ENCODE results near the gene UBE2Z. TPM values are rescaled to one million over a fixed set of nuclear protein-coding genes. Genes with fewer than 3 reads are reported as not detected.
"Not testable (repeated sequence)": the region's sequence is repeated elsewhere in the genome, so short reads cannot be mapped to it uniquely, and the experiment has no call there.

The UBE2Z gene
- total RNA-seq, 3 donors from 2014 or later, result 92.7 to 103 (median 94.3) TPM

GRCh38 chr17:48925251-48925990, 17.2 kb downstream of the UBE2Z start:
- Mint-ChIP-seq H3K4me3 (no peak overlapping the region), H3K36me3 (ENCODE audit: insufficient read depth) (peaks cover 41% of the 10 kb centered on the region), H3K4me1 (ENCODE audit: low read depth) (peaks cover 5% of the 10 kb centered on the region), H3K27me3 (ENCODE audit: low read depth) (no peaks in the 10 kb centered on the region), H3K9me3 (no peaks in the 10 kb centered on the region)
- ATAC-seq (no peak), DNase-seq (no peak)

- Mint-ChIP-seq H3K4me3 (no peak overlapping the region), H3K9me3 (no peaks in the 10 kb centered on the region), H3K27me3 (ENCODE audit: low read depth) (no peaks in the 10 kb centered on the region), H3K36me3 (ENCODE audit: insufficient read depth) (peaks cover 39% of the 10 kb centered on the region), H3K4me1 (ENCODE audit: low read depth) (peaks cover 5% of the 10 kb centered on the region)
- DNase-seq (no peak), ATAC-seq (no peak)
Observed at GRCh38 chr17:48925991-48926342, 17.8 kb downstream of the UBE2Z start.

- no peaks in the 10 kb centered on the region for H3K27me3 Mint-ChIP-seq (ENCODE audit: low read depth)
- ATAC-seq (no peak), DNase-seq (no peak)
- H3K9me3 Mint-ChIP-seq, result no peaks in the 10 kb centered on the region
- H3K4me3 Mint-ChIP-seq, result no peak overlapping the region
- H3K4me1 Mint-ChIP-seq (ENCODE audit: low read depth), result peaks cover 5% of the 10 kb centered on the region
- H3K36me3 Mint-ChIP-seq (ENCODE audit: insufficient read depth), result peaks cover 44% of the 10 kb centered on the region
Observed at GRCh38 chr17:48927978-48928745, 20.0 kb downstream of the UBE2Z start.

- H3K4me1 Mint-ChIP-seq (ENCODE audit: low read depth), result peaks cover 5% of the 10 kb centered on the region
- DNase-seq, result no peak
- ATAC-seq, result no peak
- peaks cover 51% of the 10 kb centered on the region for H3K36me3 Mint-ChIP-seq (ENCODE audit: insufficient read depth)
- H3K9me3 Mint-ChIP-seq, result no peaks in the 10 kb centered on the region
- H3K27me3 Mint-ChIP-seq (ENCODE audit: low read depth), result no peaks in the 10 kb centered on the region
- no peak overlapping the region for H3K4me3 Mint-ChIP-seq
Observed at GRCh38 chr17:48928876-48929811, 20.9 kb downstream of the UBE2Z start.

GRCh38 chr17:48929812-48930165, 21.6 kb downstream of the UBE2Z start:
- no peak for DNase-seq
- no peak for ATAC-seq
- Mint-ChIP-seq H3K4me3 (no peak overlapping the region), H3K36me3 (ENCODE audit: insufficient read depth) (peaks cover 52% of the 10 kb centered on the region), H3K4me1 (ENCODE audit: low read depth) (peaks cover 5% of the 10 kb centered on the region), H3K9me3 (no peaks in the 10 kb centered on the region), H3K27me3 (ENCODE audit: low read depth) (no peaks in the 10 kb centered on the region)

GRCh38 chr17:48930435-48930873, 22.2 kb downstream of the UBE2Z start:
- Mint-ChIP-seq H3K36me3 (ENCODE audit: insufficient read depth) (peaks cover 49% of the 10 kb centered on the region), H3K9me3 (no peaks in the 10 kb centered on the region), H3K27me3 (ENCODE audit: low read depth) (no peaks in the 10 kb centered on the region), H3K4me1 (ENCODE audit: low read depth) (peaks cover 3% of the 10 kb centered on the region), H3K4me3 (no peak overlapping the region)
- ATAC-seq, result no peak
- DNase-seq, result no peak

- no peak overlapping the region for H3K4me3 Mint-ChIP-seq
- H3K36me3 Mint-ChIP-seq (ENCODE audit: insufficient read depth), result peaks cover 42% of the 10 kb centered on the region
- H3K4me1 Mint-ChIP-seq (ENCODE audit: low read depth), result no peaks in the 10 kb centered on the region
- H3K27me3 Mint-ChIP-seq (ENCODE audit: low read depth), result no peaks in the 10 kb centered on the region
- peak in 1 of 2 donors; percentile 14 for ATAC-seq
- no peak for DNase-seq
- H3K9me3 Mint-ChIP-seq, result no peaks in the 10 kb centered on the region
Observed at GRCh38 chr17:48933035-48933434, 24.8 kb downstream of the UBE2Z start.

GRCh38 chr17:48944515-48945260, 36.5 kb downstream of the UBE2Z start, which contains the start of gene SNF8:
Gene SNF8 (minus strand): TSS chr17:48944842. CDS start chr17:48944734, 108 bp downstream.
- peaks cover 17% of the 10 kb centered on the region for H3K4me1 Mint-ChIP-seq (ENCODE audit: low read depth)
- no peaks in the 10 kb centered on the region for H3K27me3 Mint-ChIP-seq (ENCODE audit: low read depth)
- H3K9me3 Mint-ChIP-seq, result no peaks in the 10 kb centered on the region
- ATAC-seq, result peak; percentile 99
- H3K4me3 Mint-ChIP-seq, result peak within 1 kb of the TSS; percentile 100
- peaks cover 3% of the 10 kb centered on the region for H3K36me3 Mint-ChIP-seq (ENCODE audit: insufficient read depth)
- DNase-seq, result peak; percentile 90

GRCh38 chr17:48945261-48945651, 37.0 kb downstream of the UBE2Z start:
- ATAC-seq; H3K36me3 Mint-ChIP-seq (ENCODE audit: insufficient read depth); DNase-seq; H3K27me3 Mint-ChIP-seq (ENCODE audit: low read depth); H3K9me3 Mint-ChIP-seq: not testable (repeated sequence)
- peak overlapping the region; percentile 100 for H3K4me3 Mint-ChIP-seq
- H3K4me1 Mint-ChIP-seq (ENCODE audit: low read depth), result peaks cover 17% of the 10 kb centered on the region

GRCh38 chr17:48951572-48951971, 43.4 kb downstream of the UBE2Z start:
- no peak for DNase-seq
- ATAC-seq, result no peak
- Mint-ChIP-seq H3K36me3 (ENCODE audit: insufficient read depth) (no peaks in the 10 kb centered on the region), H3K9me3 (no peaks in the 10 kb centered on the region), H3K4me3 (no peak overlapping the region), H3K4me1 (ENCODE audit: low read depth) (peaks cover 3% of the 10 kb centered on the region), H3K27me3 (ENCODE audit: low read depth) (peaks cover 5% of the 10 kb centered on the region)

- Mint-ChIP-seq H3K27me3 (ENCODE audit: low read depth) (peaks cover 8% of the 10 kb centered on the region), H3K9me3 (no peaks in the 10 kb centered on the region), H3K36me3 (ENCODE audit: insufficient read depth) (no peaks in the 10 kb centered on the region), H3K4me1 (ENCODE audit: low read depth) (peaks cover 3% of the 10 kb centered on the region), H3K4me3 (no peak overlapping the region)
- ATAC-seq (peak; percentile 35 to 53), DNase-seq (no peak)
Observed at GRCh38 chr17:48952904-48953303, 44.7 kb downstream of the UBE2Z start.

- no peak for DNase-seq
- no peaks in the 10 kb centered on the region for H3K36me3 Mint-ChIP-seq (ENCODE audit: insufficient read depth)
- H3K4me1 Mint-ChIP-seq (ENCODE audit: low read depth), result peaks cover 3% of the 10 kb centered on the region
- ATAC-seq, result no peak
- no peak overlapping the region for H3K4me3 Mint-ChIP-seq
- no peaks in the 10 kb centered on the region for H3K9me3 Mint-ChIP-seq
- peaks cover 17% of the 10 kb centered on the region for H3K27me3 Mint-ChIP-seq (ENCODE audit: low read depth)
Observed at GRCh38 chr17:48954300-48954755, 46.1 kb downstream of the UBE2Z start.

GRCh38 chr17:48960834-48961515, 52.8 kb downstream of the UBE2Z start:
- Mint-ChIP-seq H3K27me3 (ENCODE audit: low read depth) (peaks cover 51% of the 10 kb centered on the region), H3K36me3 (ENCODE audit: insufficient read depth) (no peaks in the 10 kb centered on the region), H3K4me1 (ENCODE audit: low read depth) (no peaks in the 10 kb centered on the region), H3K9me3 (no peaks in the 10 kb centered on the region), H3K4me3 (no peak overlapping the region)
- DNase-seq, result no peak
- ATAC-seq, result no peak

Data from activated T-cell treated with anti-CD3 and anti-CD28 coated beads, Interleukin-2, amount 50 U/mL, for 4 hours (primary cell).